Choroid plexus epithelial cell (primary cell): ENCODE measurements around the gene AFF2.

Experiments used
- DNase-seq: peaks from one replicate; pipeline ENCODE4 v3.0.0-alpha.2; 2010; ENCODE audit warnings: low read depth
- H3K4me3 ChIP-seq: 2 replicates; pipeline ENCODE4 v1.5.1; 2011; ENCODE audit warnings: low read depth, mild to moderate bottlenecking, control low read depth, low read length, moderate library complexity
- TF ChIP-seq, protein P1 (sequence below): conservative IDR thresholded peaks from 2 replicates; pipeline ENCODE4 v1.5.1; 2011; ENCODE audit warnings: low read depth, mild to moderate bottlenecking, control low read depth, inconsistent platforms, low read length, moderate library complexity

The AFF2 gene

DNA sequence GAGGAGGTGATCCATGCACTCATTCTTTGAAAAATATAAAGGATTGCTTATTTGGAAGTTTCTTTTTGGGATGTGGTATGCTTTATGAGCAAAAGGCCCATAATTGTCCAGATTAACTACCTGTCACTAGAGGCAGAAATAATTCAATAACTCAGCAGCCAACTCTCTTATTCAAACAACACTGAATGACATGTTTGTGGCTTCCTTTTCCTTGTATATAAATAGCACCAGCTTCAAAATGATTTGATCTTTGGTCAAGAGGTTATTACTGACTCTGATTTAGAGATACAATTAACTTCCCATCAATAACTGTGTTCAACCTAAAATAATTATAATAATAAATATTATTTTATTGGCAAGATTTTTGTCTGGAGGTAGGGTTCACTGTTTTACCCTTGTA lies 232.3 kb downstream of the AFF2 start:
- TF ChIP-seq, protein P1, sequence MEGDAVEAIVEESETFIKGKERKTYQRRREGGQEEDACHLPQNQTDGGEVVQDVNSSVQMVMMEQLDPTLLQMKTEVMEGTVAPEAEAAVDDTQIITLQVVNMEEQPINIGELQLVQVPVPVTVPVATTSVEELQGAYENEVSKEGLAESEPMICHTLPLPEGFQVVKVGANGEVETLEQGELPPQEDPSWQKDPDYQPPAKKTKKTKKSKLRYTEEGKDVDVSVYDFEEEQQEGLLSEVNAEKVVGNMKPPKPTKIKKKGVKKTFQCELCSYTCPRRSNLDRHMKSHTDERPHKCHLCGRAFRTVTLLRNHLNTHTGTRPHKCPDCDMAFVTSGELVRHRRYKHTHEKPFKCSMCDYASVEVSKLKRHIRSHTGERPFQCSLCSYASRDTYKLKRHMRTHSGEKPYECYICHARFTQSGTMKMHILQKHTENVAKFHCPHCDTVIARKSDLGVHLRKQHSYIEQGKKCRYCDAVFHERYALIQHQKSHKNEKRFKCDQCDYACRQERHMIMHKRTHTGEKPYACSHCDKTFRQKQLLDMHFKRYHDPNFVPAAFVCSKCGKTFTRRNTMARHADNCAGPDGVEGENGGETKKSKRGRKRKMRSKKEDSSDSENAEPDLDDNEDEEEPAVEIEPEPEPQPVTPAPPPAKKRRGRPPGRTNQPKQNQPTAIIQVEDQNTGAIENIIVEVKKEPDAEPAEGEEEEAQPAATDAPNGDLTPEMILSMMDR: no peak
- no peak overlapping the region for H3K4me3 ChIP-seq
- no peak for DNase-seq

GRCh38 chrX:148741441-148741840 lies 241.0 kb downstream of the AFF2 start:
- H3K4me3 ChIP-seq: no peak overlapping the region
- no peak for DNase-seq
- TF ChIP-seq, protein P1: no peak

DNA sequence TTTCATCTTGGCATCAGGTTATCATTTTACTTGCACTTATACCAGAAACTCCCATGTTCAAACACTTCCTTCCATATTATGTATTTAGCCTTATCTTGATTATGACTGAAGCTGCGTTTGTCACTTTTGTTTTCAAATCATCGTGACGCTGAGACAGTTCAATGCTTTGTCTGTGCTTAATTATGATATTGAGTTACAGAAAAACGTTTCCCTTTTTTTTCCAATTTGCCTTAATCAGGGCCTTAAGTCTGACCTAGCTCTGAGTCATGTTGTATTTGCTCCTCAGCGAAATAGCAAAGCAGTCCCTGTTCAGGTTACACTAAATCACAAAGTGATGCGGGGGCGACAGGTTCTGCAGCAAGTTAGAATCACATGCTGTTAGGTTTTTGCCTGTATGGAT lies 254.7 kb downstream of the AFF2 start:
- DNase-seq: no peak
- TF ChIP-seq, protein P1: no peak
- H3K4me3 ChIP-seq: no peak overlapping the region

DNA sequence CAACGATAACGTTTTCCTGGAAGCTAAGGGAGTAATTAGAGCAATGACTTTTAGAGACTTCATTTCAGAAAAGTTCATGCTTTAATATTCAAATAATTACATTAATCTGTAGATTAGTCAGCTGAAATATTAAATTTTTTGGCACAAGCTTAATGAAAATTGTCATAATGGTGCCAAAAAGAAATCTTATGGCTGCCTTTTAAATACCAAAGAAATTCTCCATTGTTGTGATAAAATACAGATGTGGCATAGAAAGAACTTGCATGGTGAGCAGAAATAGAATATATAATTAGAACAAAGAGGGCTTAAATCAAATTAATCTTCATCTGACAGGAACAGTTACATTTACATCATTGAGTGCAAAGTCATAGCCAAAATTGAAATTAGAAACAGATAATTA lies 263.5 kb downstream of the AFF2 start:
- TF ChIP-seq, protein P1: no peak
- no peak for DNase-seq
- H3K4me3 ChIP-seq: no peak overlapping the region

- no peak overlapping the region for H3K4me3 ChIP-seq
- TF ChIP-seq, protein P1: no peak
- DNase-seq: no peak
Measured at GRCh38 chrX:148768296-148768695, 267.9 kb downstream of the AFF2 start.

- DNase-seq: peak; percentile 36
- H3K4me3 ChIP-seq: no peak overlapping the region
- TF ChIP-seq, protein P1: no peak
Measured at GRCh38 chrX:148771440-148771839, 271.0 kb downstream of the AFF2 start.

DNA sequence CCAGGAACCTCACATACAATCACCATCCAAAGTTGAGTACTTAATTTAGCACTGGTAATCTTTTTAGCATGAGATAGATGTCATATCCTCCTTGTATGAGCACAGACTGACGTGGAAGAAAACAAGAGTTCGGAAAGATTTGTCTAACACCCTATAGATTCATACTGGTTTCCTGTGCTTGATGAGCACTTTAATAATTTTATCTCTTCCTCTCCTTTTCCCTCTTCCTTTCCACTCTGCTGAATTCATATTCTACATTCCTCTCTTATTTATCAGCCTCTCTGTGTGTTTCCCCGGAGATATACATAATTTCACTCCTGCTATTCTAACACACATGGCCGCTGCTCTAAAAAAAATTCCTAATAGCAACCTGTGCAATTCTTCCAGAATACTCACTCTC lies 273.9 kb downstream of the AFF2 start:
- no peak overlapping the region for H3K4me3 ChIP-seq
- peak; percentile 8 for DNase-seq
- TF ChIP-seq, protein P1: no peak
